Mesenchymal stem cell (in vitro differentiated cells and primary cell): ENCODE measurements around the gene POLR3F.
"Not testable (repeated sequence)": the region's sequence is repeated elsewhere in the genome, so short reads cannot be mapped to it uniquely, and the experiment has no call there.

Experiments used
- DNase-seq: peaks from one replicate; pipeline ENCODE4 v3.0.0-alpha.2; 2013
- H2AFZ ChIP-seq: one replicate; pipeline ENCODE4 v1.6.1; 2013; ENCODE audit warnings: low read depth, mild to moderate bottlenecking, control low read depth, inconsistent platforms, low read length, moderate library complexity
- H2AK5ac ChIP-seq: 2 replicates; pipeline ENCODE4 v1.6.1; 2013; ENCODE audit warnings: low read length, moderate library complexity, mild to moderate bottlenecking, inconsistent platforms; ENCODE audit not compliant: severe bottlenecking
- H2BK120ac ChIP-seq: one replicate; pipeline ENCODE4 v1.6.1; 2013; ENCODE audit warnings: low read depth, mild to moderate bottlenecking, inconsistent platforms, low read length, moderate library complexity
- H2BK12ac ChIP-seq, 2 experiments: one replicate each; pipeline ENCODE4 v1.6.1; 2013; ENCODE audit warnings: inconsistent platforms in 2 of 2, low read length in 2 of 2, mild to moderate bottlenecking in 2 of 2, moderate library complexity in 2 of 2, control low read depth in 1 of 2
- H2BK15ac ChIP-seq: one replicate; pipeline ENCODE4 v1.6.1; 2013; ENCODE audit warnings: mild to moderate bottlenecking, low read depth, inconsistent platforms; ENCODE audit not compliant: poor library complexity, severe bottlenecking
- H2BK5ac ChIP-seq: 2 replicates; pipeline ENCODE4 v1.6.1; 2013; ENCODE audit warnings: low read depth, mild to moderate bottlenecking, low read length, control low read depth, inconsistent platforms; ENCODE audit not compliant: poor library complexity, severe bottlenecking
- H3K14ac ChIP-seq, 2 experiments: one replicate each; pipeline ENCODE4 v1.6.1; 2013; ENCODE audit warnings: inconsistent platforms in 2 of 2, low read length in 2 of 2, control low read depth in 1 of 2, mild to moderate bottlenecking in 1 of 2, moderate library complexity in 1 of 2
- H3K18ac ChIP-seq, 2 experiments: one replicate each; pipeline ENCODE4 v1.6.1; 2013; ENCODE audit warnings: inconsistent platforms in 2 of 2, low read length in 2 of 2, control low read depth in 1 of 2, low read depth in 1 of 2, mild to moderate bottlenecking in 1 of 2
- H3K23ac ChIP-seq, 2 experiments: one replicate each; pipeline ENCODE4 v1.6.1; 2013; ENCODE audit warnings: inconsistent platforms in 2 of 2, low read length in 2 of 2, mild to moderate bottlenecking in 2 of 2, moderate library complexity in 2 of 2, control low read depth in 1 of 2
- H3K27ac ChIP-seq: 2 replicates; pipeline ENCODE4 v1.5.1; 2013; ENCODE audit warnings: mild to moderate bottlenecking, moderate library complexity, low read length, control low read depth, inconsistent platforms; ENCODE audit not compliant: poor library complexity, severe bottlenecking
- H3K27me3 ChIP-seq, 2 experiments: 2 replicates each; pipeline versions ENCODE4 v1.6.1 to v1.7.0; 2013; ENCODE audit warnings: low read length in 2 of 2, mild to moderate bottlenecking in 2 of 2, moderate library complexity in 2 of 2, control low read depth in 1 of 2, inconsistent platforms in 1 of 2; ENCODE audit not compliant: control insufficient read depth in 1 of 2, insufficient read depth in 1 of 2
- H3K36me3 ChIP-seq, 2 experiments: 2 replicates each; pipeline versions ENCODE4 v1.6.1 to v1.7.0; 2013; ENCODE audit warnings: low read length in 2 of 2, control low read depth in 1 of 2, inconsistent platforms in 1 of 2, low read depth in 1 of 2, mild to moderate bottlenecking in 1 of 2; ENCODE audit not compliant: insufficient read depth in 2 of 2, control insufficient read depth in 1 of 2
- H3K4ac ChIP-seq, 2 experiments: one replicate each; pipeline ENCODE4 v1.6.1; 2013; ENCODE audit warnings: inconsistent platforms in 2 of 2, low read length in 2 of 2, mild to moderate bottlenecking in 2 of 2, moderate library complexity in 2 of 2, control low read depth in 1 of 2, low read depth in 1 of 2
- H3K4me1 ChIP-seq: 2 replicates; pipeline ENCODE4 v1.6.1; 2013; ENCODE audit warnings: low read depth, low read length, control low read depth; ENCODE audit not compliant: control insufficient read depth, insufficient read depth
- H3K4me2 ChIP-seq: 2 replicates; pipeline ENCODE4 v1.6.1; 2013; ENCODE audit warnings: low read length, mild to moderate bottlenecking, inconsistent platforms; ENCODE audit not compliant: poor library complexity, severe bottlenecking
- H3K4me3 ChIP-seq, 2 experiments: 2 replicates each; pipeline versions ENCODE4 v1.5.1 to v1.7.0; 2013; ENCODE audit warnings: low read length in 2 of 2, mild to moderate bottlenecking in 2 of 2, control low read depth in 1 of 2, low read depth in 1 of 2; ENCODE audit not compliant: insufficient read depth in 1 of 2
- H3K79me1 ChIP-seq: replicated peaks from 2 replicates; pipeline ENCODE4 v1.6.1; 2013; ENCODE audit warnings: mild to moderate bottlenecking, control low read depth, low read length, inconsistent platforms; ENCODE audit not compliant: poor library complexity, severe bottlenecking
- H3K9ac ChIP-seq: 2 replicates; pipeline ENCODE4 v1.7.0; 2013; ENCODE audit warnings: mild to moderate bottlenecking, low read length, moderate library complexity
- H3K9me3 ChIP-seq: 2 replicates; pipeline ENCODE4 v1.7.0; 2013; ENCODE audit warnings: mild to moderate bottlenecking, low read length; ENCODE audit not compliant: control insufficient read depth
- H4K8ac ChIP-seq: one replicate; pipeline ENCODE4 v1.6.1; 2013; ENCODE audit warnings: inconsistent platforms, mild to moderate bottlenecking, low read length, moderate library complexity
- H4K91ac ChIP-seq: one replicate; pipeline ENCODE4 v1.6.1; 2013; ENCODE audit warnings: mild to moderate bottlenecking, low read length, inconsistent platforms
- WGBS: methylation state at CpG from one replicate; pipeline ENCODE4 v1.1.7; 2013; ENCODE audit warnings: mixed read lengths; 5-methylcytosine and 5-hydroxymethylcytosine counted together

Gene POLR3F

DNA sequence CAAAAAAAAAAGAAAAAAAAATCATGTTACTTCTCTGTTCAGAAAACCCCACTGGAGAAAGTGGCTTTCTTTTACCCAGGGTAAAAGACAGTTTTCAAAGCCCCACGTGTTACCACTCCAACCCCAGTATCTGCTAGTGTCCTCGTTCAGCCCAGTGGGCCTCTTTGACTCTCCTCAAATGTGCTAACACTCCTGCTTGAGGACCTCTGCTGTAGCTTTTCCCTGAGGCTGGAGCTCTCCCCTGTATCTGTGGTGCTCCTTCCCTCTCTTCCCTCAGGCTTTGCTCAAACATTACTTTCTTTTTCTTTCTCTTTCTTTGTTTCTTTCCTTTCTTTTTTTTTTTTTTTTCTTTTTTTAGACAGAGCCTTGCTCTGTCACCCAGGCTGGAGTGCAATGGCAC is 55.9 kb downstream of the POLR3F start:
- 97% methylated on average over 2 of the region's 2 CpGs for WGBS
- H3K9me3 ChIP-seq = no peaks in the 10 kb centered on the region
- peaks cover 28 to 31% of the 10 kb centered on the region in 2 experiments for H3K36me3 ChIP-seq
- H2BK120ac ChIP-seq = no peak overlapping the region
- no peak overlapping the region for H2AFZ ChIP-seq
- peaks cover 8% of the 10 kb centered on the region for H3K4me1 ChIP-seq
- DNase-seq = no peak
- peaks cover 13% of the 10 kb centered on the region for H3K79me1 ChIP-seq
- no peak overlapping the region for H4K8ac ChIP-seq
- H3K4ac ChIP-seq = no peak overlapping the region
- H3K18ac ChIP-seq = no peak overlapping the region
- H3K4me3 ChIP-seq = no peak overlapping the region
- no peak overlapping the region for H2BK15ac ChIP-seq
- H2AK5ac ChIP-seq = peak overlapping the region; percentile 23
- H3K23ac ChIP-seq = no peak overlapping the region
- no peak overlapping the region for H4K91ac ChIP-seq
- no peak overlapping the region for H2BK5ac ChIP-seq
- no peak overlapping the region for H3K14ac ChIP-seq
- no peaks in the 10 kb centered on the region for H3K27me3 ChIP-seq
- no peak overlapping the region for H3K27ac ChIP-seq
- H3K9ac ChIP-seq = no peak overlapping the region
- H3K4me2 ChIP-seq = no peak overlapping the region
- no peak overlapping the region for H2BK12ac ChIP-seq

DNA sequence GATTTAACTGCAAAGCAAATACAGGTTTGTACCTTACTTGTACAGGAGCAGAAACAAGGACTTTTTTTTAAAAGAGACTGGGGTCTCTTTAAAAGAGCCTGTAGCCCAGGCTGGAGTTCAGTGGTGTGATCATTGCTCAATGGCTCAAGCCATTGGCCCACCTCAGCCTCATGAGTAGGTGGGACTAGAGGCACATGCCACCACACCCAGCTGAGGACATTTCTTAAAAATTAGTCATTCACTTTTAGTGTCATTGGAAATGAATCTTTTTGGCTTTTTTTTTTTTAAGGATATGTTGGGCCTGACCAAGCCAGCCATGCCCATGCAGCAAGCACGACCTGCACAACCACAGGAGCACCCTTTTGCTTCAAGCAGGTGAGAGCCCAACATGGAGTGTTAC is 57.5 kb downstream of the POLR3F start:
- 100% methylated on average over 1 of the region's 1 CpG for WGBS
- Histone ChIP-seq H3K36me3 (peaks cover 39 to 40% of the 10 kb centered on the region in 2 experiments), H3K4me2 (no peak overlapping the region), H3K23ac (no peak overlapping the region), H3K27ac (no peak overlapping the region), H2AK5ac (no peak overlapping the region), H2BK12ac (no peak overlapping the region), H3K18ac (no peak overlapping the region), H3K79me1 (peaks cover 17% of the 10 kb centered on the region), H3K4me3 (no peak overlapping the region), H3K9me3 (no peaks in the 10 kb centered on the region), H3K4me1 (peaks cover 8% of the 10 kb centered on the region), H2BK120ac (no peak overlapping the region), H4K91ac (no peak overlapping the region), H3K4ac (no peak overlapping the region), H3K27me3 (no peaks in the 10 kb centered on the region), H2BK15ac (no peak overlapping the region), H2AFZ (no peak overlapping the region), H4K8ac (no peak overlapping the region), H3K14ac (no peak overlapping the region), H2BK5ac (no peak overlapping the region), H3K9ac (peak overlapping the region; percentile 46)
- peak; percentile 30 for DNase-seq

DNA sequence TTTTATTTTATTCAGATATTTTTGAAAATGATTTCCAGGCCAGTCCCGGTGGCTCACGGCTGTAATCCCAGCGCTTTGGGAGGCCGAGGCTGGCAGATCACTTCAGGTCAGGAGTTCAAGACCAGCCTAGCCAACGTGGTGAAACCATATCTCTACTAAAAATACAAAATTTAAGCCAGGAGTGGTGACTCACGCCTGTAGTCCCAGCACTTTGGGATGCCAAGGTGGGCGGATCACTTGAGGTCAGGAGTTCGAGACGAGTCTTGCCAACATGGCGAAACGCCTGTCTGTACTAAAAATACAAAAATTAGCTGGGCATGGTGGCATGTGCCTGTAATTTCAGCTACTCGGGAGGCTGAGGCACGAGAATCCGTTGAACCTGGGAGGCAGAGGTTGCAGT is 59.6 kb downstream of the POLR3F start:
- Histone ChIP-seq H3K79me1 (peaks cover 14% of the 10 kb centered on the region), H3K36me3 (peaks cover 44 to 56% of the 10 kb centered on the region in 2 experiments)
- H3K9me3 ChIP-seq, H3K9ac ChIP-seq, DNase-seq, H3K4me2 ChIP-seq, H2BK120ac ChIP-seq, H2AFZ ChIP-seq, H3K4ac ChIP-seq, H3K27ac ChIP-seq, H4K8ac ChIP-seq, H3K4me1 ChIP-seq, H2BK12ac ChIP-seq, H2BK5ac ChIP-seq, H3K4me3 ChIP-seq, H2BK15ac ChIP-seq, H2AK5ac ChIP-seq, H3K18ac ChIP-seq, H3K27me3 ChIP-seq, H4K91ac ChIP-seq, H3K23ac ChIP-seq, H3K14ac ChIP-seq: not testable (repeated sequence)
- 81% methylated on average over 14 of the region's 14 CpGs for whole genome bisulfite sequencing

DNA sequence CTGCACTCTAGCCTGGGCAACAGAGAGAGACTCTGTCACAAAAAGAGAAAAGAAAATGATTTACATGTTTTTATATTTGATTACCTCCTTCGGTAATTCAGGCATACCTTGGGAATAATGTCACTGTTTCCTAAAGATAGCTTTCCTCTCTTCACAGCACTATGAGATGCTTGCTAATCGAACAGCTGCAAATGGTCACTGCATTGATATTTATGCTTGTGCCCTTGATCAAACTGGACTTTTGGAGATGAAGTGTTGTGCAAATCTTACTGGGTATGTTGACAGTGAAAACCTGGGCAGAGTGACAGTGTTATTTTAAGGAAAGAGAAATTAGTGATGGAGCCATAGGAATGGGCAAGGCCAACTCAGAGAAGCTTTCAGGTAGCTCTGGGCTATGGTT is 60.1 kb downstream of the POLR3F start:
- Histone ChIP-seq H3K4ac (no peak overlapping the region), H3K23ac (no peak overlapping the region), H4K8ac (no peak overlapping the region), H3K9me3 (no peaks in the 10 kb centered on the region), H3K18ac (no peak overlapping the region), H2BK5ac (no peak overlapping the region), H3K14ac (no peak overlapping the region), H3K9ac (peak overlapping the region; percentile 64), H4K91ac (no peak overlapping the region), H2BK120ac (no peak overlapping the region), H2AFZ (no peak overlapping the region), H3K27me3 (no peaks in the 10 kb centered on the region), H3K79me1 (peaks cover 15% of the 10 kb centered on the region), H3K4me3 (no peak overlapping the region), H3K4me2 (no peak overlapping the region), H2BK15ac (no peak overlapping the region), H2AK5ac (no peak overlapping the region), H3K4me1 (peaks cover 3% of the 10 kb centered on the region), H3K36me3 (peaks cover 46 to 62% of the 10 kb centered on the region in 2 experiments), H2BK12ac (no peak overlapping the region), H3K27ac (no peak overlapping the region)
- no peak for DNase-seq
- WGBS = 100% methylated on average over 2 of the region's 2 CpGs
